ENCODE data around the gene LUC7L2.

GRCh38 chr7:139339025-139339424, 20.7 kb upstream of the LUC7L2 start:
- no peak for TF ChIP-seq POLR2A (IDR thresholded peaks at IDR 0.05; ENCODE audit: extremely low read depth, insufficient read length)
- no peak for TF ChIP-seq CTCF (IDR thresholded peaks at IDR 0.05; ENCODE audit: low read depth, low read length)
